AG09319 (cell line): ENCODE measurements around the gene BRSK1.

Source experiments
- DNase-seq: peaks from one replicate; pipeline ENCODE4 v3.0.0-alpha.2; 2010; ENCODE audit warnings: low read depth; ENCODE audit errors: extremely low read depth
- CTCF ChIP-seq: IDR thresholded peaks from 2 replicates; pipeline ENCODE4 v1.5.1; 2011; ENCODE audit warnings: low read depth, mild to moderate bottlenecking, inconsistent platforms, low read length, moderate library complexity

Gene BRSK1

GRCh38 chr19:55302318-55302703 lies 18.5 kb downstream of the BRSK1 start:
- DNase-seq, result no peak
- no peak for TF ChIP-seq CTCF

GRCh38 chr19:55303477-55303876 lies 19.7 kb downstream of the BRSK1 start:
- TF ChIP-seq CTCF, result no peak
- no peak for DNase-seq

- DNase-seq, result no peak
- no peak for TF ChIP-seq CTCF
Observed at GRCh38 chr19:55304279-55304978, 20.6 kb downstream of the BRSK1 start.

- TF ChIP-seq CTCF, result no peak
- DNase-seq, result no peak
Observed at GRCh38 chr19:55304980-55305379, 21.2 kb downstream of the BRSK1 start.

- no peak for TF ChIP-seq CTCF
- no peak for DNase-seq
Observed at GRCh38 chr19:55305491-55305890, 21.7 kb downstream of the BRSK1 start.

- TF ChIP-seq CTCF, result no peak
- no peak for DNase-seq
Observed at GRCh38 chr19:55305983-55306562, 22.3 kb downstream of the BRSK1 start.

GRCh38 chr19:55306712-55307111 lies 22.9 kb downstream of the BRSK1 start:
- no peak for TF ChIP-seq CTCF
- no peak for DNase-seq
